A549 (cell line): Measurements from ENCODE around the gene GPSM1. TPM values are rescaled to one million over a fixed set of nuclear protein-coding genes. Genes with fewer than 3 reads are reported as not detected.

Source experiments
- ATAC-seq, 2 experiments: fragments of 200-7000 bp in 1 of 2; fragments of >200 bp in 1 of 2; cut with Nextera tagmentation in 1 of 2; cut with Tn5 transposase in 1 of 2; 3 replicates each; pipeline versions ENCODE4 v1.8.0 to v1.9.1; 2018 to 2020; ENCODE audit warnings: mild to moderate bottlenecking in 1 of 2, moderate library complexity in 1 of 2
- CTCF ChIA-PET: fragments of 300-600 bp; sonication (Branson Sonifier 250); formaldehyde crosslinking; extraction: SDS; loops from one replicate; lab custom pipeline; 2021; ENCODE audit warnings: antibody characterized with exemption, inconsistent platforms; lab: Yijun Ruan, JAX
- POLR2A ChIA-PET: fragments of 350-600 bp; formaldehyde crosslinking; extraction: SDS; loops from one replicate; lab custom pipeline; 2021; ENCODE audit warnings: antibody characterized with exemption, inconsistent platforms; lab: Yijun Ruan, JAX
- DNase-seq, 2 experiments: peaks; one replicate each; pipeline versions ENCODE4 v3.0.0 to v3.0.0-alpha.2; 2011 to 2016; ENCODE audit warnings: low read depth in 1 of 2, low spot score in 1 of 2
- FAIRE-seq: peaks from 2 replicates; lab custom pipeline; 2011; peaks lifted over from hg19 to GRCh38; lab: Jason Lieb, UNC
- H3K27ac ChIP-seq, 2 experiments: fragments of >200 bp; sonication (Bioruptor Twin); formaldehyde crosslinking; 3 replicates each; pipeline ENCODE4 v1.5.1; 2016 to 2017
- H3K4me1 ChIP-seq: fragments of >200 bp; sonication (Bioruptor Twin); formaldehyde crosslinking; 3 replicates; pipeline ENCODE4 v1.6.1; 2016
- H3K4me2 ChIP-seq: fragments of >200 bp; sonication (Bioruptor Twin); formaldehyde crosslinking; 3 replicates; pipeline ENCODE4 v1.6.1; 2016
- H3K4me3 ChIP-seq: fragments of >200 bp; sonication (Bioruptor Twin); formaldehyde crosslinking; 3 replicates; pipeline ENCODE4 v1.5.1; 2016
- H3K9me3 ChIP-seq: fragments of >200 bp; sonication (Bioruptor Twin); formaldehyde crosslinking; 3 replicates; pipeline ENCODE4 v1.6.1; 2016
- ATOH8 ChIP-seq: fragments of 250-450 bp; sonication (Bioruptor Pico); IDR thresholded peaks from 2 replicates; pipeline ENCODE4 v1.5.0; 2020; ENCODE audit warnings: low read depth, mild to moderate bottlenecking, moderate library complexity
- BCL3 ChIP-seq: fragments of >200 bp; sonication (Bioruptor Twin); formaldehyde crosslinking; IDR thresholded peaks from 3 replicates; pipeline ENCODE4 v1.6.1; 2016
- CEBPB ChIP-seq, 2 experiments: fragments of >200 bp in 1 of 2; sonication (Bioruptor Twin) in 1 of 2; formaldehyde crosslinking in 1 of 2; IDR thresholded peaks; 2 replicates each; pipeline ENCODE4 v1.6.1; 2012 to 2016
- CHD2 ChIP-seq: fragments of 150-350 bp; IDR thresholded peaks from 2 replicates; pipeline ENCODE4 v1.6.1; 2014; ENCODE audit warnings: low read length; ENCODE audit not compliant: partially characterized antibody
- CHD4 ChIP-seq: fragments of 200-600 bp; sonication (generic); IDR thresholded peaks from 2 replicates; pipeline ENCODE4 v1.6.1; 2016; ENCODE audit warnings: antibody characterized with exemption, mild to moderate bottlenecking, borderline replicate concordance
- EHMT2 ChIP-seq: fragments of 200-600 bp; sonication (generic); IDR thresholded peaks from 2 replicates; pipeline ENCODE4 v1.6.1; 2016; ENCODE audit warnings: antibody characterized with exemption, low read depth, mild to moderate bottlenecking, moderate library complexity
- EP300 ChIP-seq, 2 experiments: fragments of >200 bp; sonication (Bioruptor Twin); formaldehyde crosslinking; IDR thresholded peaks; 2 replicates in 1 of 2; 3 replicates in 1 of 2; pipeline ENCODE4 v1.6.1; 2016 to 2017
- ESRRA ChIP-seq: fragments of 150-350 bp; IDR thresholded peaks from 2 replicates; pipeline ENCODE4 v1.6.1; 2014; ENCODE audit warnings: mild to moderate bottlenecking, low read length, borderline replicate concordance
- FOSB ChIP-seq: fragments of 250-450 bp; sonication (Bioruptor Pico); IDR thresholded peaks from 2 replicates; pipeline ENCODE4 v1.5.0; 2020; ENCODE audit warnings: mild to moderate bottlenecking, moderate library complexity
- FOSL2 ChIP-seq, 2 experiments: fragments of 450-650 bp in 1 of 2; fragments of >200 bp in 1 of 2; sonication (Bioruptor Twin) in 1 of 2; formaldehyde crosslinking; IDR thresholded peaks; 2 replicates each; pipeline versions ENCODE4 v1.5.0 to v1.6.1; 2016 to 2020; ENCODE audit warnings: mild to moderate bottlenecking in 1 of 2, moderate library complexity in 1 of 2
- FOXS1 ChIP-seq: fragments of 250-450 bp; sonication (Bioruptor Pico); IDR thresholded peaks from 2 replicates; pipeline ENCODE4 v1.5.0; 2020; ENCODE audit warnings: mild to moderate bottlenecking, moderate library complexity
- GATA3 ChIP-seq: IDR thresholded peaks from 2 replicates; pipeline ENCODE4 v1.6.1; 2012; ENCODE audit warnings: borderline replicate concordance
- HDAC2 ChIP-seq: fragments of 200-600 bp; sonication (generic); IDR thresholded peaks from 2 replicates; pipeline ENCODE4 v1.6.1; 2016
- HOXB13 ChIP-seq: fragments of 250-450 bp; sonication (Bioruptor Pico); IDR thresholded peaks from 2 replicates; pipeline ENCODE4 v1.5.0; 2020; ENCODE audit warnings: low read depth, mild to moderate bottlenecking, moderate library complexity
- HOXB5 ChIP-seq: fragments of 250-450 bp; sonication (Bioruptor Pico); IDR thresholded peaks from 2 replicates; pipeline ENCODE4 v1.5.0; 2020; ENCODE audit warnings: mild to moderate bottlenecking, moderate library complexity
- JUN ChIP-seq, 2 experiments: fragments of >200 bp; sonication (Bioruptor Twin); formaldehyde crosslinking; IDR thresholded peaks; 2 replicates in 1 of 2; 3 replicates in 1 of 2; pipeline ENCODE4 v1.6.1; 2016 to 2017
- JUNB ChIP-seq: fragments of >200 bp; sonication (Bioruptor Twin); formaldehyde crosslinking; IDR thresholded peaks from 2 replicates; pipeline ENCODE4 v1.6.1; 2016
- MYC ChIP-seq: IDR thresholded peaks from 2 replicates; pipeline ENCODE4 v1.6.1; 2012; ENCODE audit warnings: mild to moderate bottlenecking, inconsistent platforms, low read length, improper control_type of control experiment, borderline replicate concordance
- PHF8 ChIP-seq: fragments of 200-600 bp; sonication (generic); IDR thresholded peaks from 2 replicates; pipeline ENCODE4 v1.6.1; 2016; ENCODE audit warnings: low read depth, mild to moderate bottlenecking, antibody characterized with exemption, moderate library complexity, borderline replicate concordance
- TP53 ChIP-seq: fragments of 250-450 bp; sonication (Bioruptor Pico); IDR thresholded peaks from 2 replicates; pipeline ENCODE4 v1.5.0; 2021; ENCODE audit warnings: mild to moderate bottlenecking, moderate library complexity
- ZC3H11A ChIP-seq: fragments of 450-650 bp; IDR thresholded peaks from 2 replicates; pipeline ENCODE4 v1.6.1; 2014; ENCODE audit warnings: antibody characterized with exemption, mild to moderate bottlenecking
- ZSCAN20 ChIP-seq: fragments of 250-450 bp; sonication (Bioruptor Pico); IDR thresholded peaks from 2 replicates; pipeline ENCODE4 v1.8.0; 2022; ENCODE audit warnings: mild to moderate bottlenecking, moderate library complexity
- WGBS: methylation state at CpG from one replicate; pipeline ENCODE4 v1.1.6; 2017; ENCODE audit errors: missing lambda C conversion rate; 5-methylcytosine and 5-hydroxymethylcytosine counted together
- polyA plus RNA-seq, 4 experiments: library from polyadenylated mRNA; depleted of rRNA in 3 of 4; stranded (reverse); fragments of >200 nt; fragmentation: RNase III in 1 of 4; extraction: RNeasy Plus Mini Kit Qiagen cat#74134 plus additional on column Dnase treatment in 1 of 4; gene quantifications; 2 replicates in 3 of 4; 3 replicates in 1 of 4; pipeline ENCODE4 v1.2.3, GENCODE V29; 2011 to 2017
- TF ChIP-seq, protein P1 (sequence below): fragments of >200 bp; sonication (Bioruptor Twin); formaldehyde crosslinking; IDR thresholded peaks from 2 replicates; pipeline ENCODE4 v1.6.1; 2016
- TF ChIP-seq, protein P2 (sequence below): fragments of 200-600 bp; sonication (generic); IDR thresholded peaks from 2 replicates; pipeline ENCODE4 v1.6.1; 2016; ENCODE audit warnings: antibody characterized with exemption, mild to moderate bottlenecking, moderate library complexity
- TF ChIP-seq, protein P3 (sequence below): fragments of 150-350 bp; IDR thresholded peaks from 2 replicates; pipeline ENCODE4 v1.6.1; 2014; ENCODE audit warnings: low read depth, mild to moderate bottlenecking, low read length
- TF ChIP-seq, protein P4 (sequence below): fragments of 250-450 bp; sonication (Bioruptor Pico); IDR thresholded peaks from 2 replicates; pipeline ENCODE4 v1.5.0; 2021; ENCODE audit warnings: mild to moderate bottlenecking, moderate library complexity, borderline replicate concordance

Gene GPSM1
- polyA plus RNA-seq, 2 of the 4 experiments (the other 2 are of a cell fraction), result 2.1 to 8.8 TPM

GRCh38 chr9:136305804-136306203 is 21.5 kb upstream of the GPSM1 start:
- no peak for DNase-seq
- CTCF ChIA-PET, result no interaction called here
- ATAC-seq, result peak; percentile 42 to 48; a peak in 5 of 6 replicates
- FAIRE-seq, result no peak
- Histone ChIP-seq H3K4me3 (no peak overlapping the region), H3K27ac (no peak overlapping the region), H3K4me2 (no peak overlapping the region), H3K9me3 (no peaks in the 10 kb centered on the region), H3K4me1 (no peaks in the 10 kb centered on the region)
- no peak for TF ChIP-seq JUN (IDR thresholded peaks at IDR 0.05)
- no peak for TF ChIP-seq EP300 (IDR thresholded peaks at IDR 0.05)
- TF ChIP-seq TP53, result no peak
- no peak for TF ChIP-seq EHMT2
- no peak for TF ChIP-seq FOXS1 (CRISPR knock-in tag)
- TF ChIP-seq, protein P1, sequence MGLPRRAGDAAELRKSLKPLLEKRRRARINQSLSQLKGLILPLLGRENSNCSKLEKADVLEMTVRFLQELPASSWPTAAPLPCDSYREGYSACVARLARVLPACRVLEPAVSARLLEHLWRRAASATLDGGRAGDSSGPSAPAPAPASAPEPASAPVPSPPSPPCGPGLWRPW, result no peak
- TF ChIP-seq GATA3, result no peak
- WGBS, result 83% methylated on average over 6 of the region's 18 CpGs
- POLR2A ChIA-PET, result no interaction called here

DNA sequence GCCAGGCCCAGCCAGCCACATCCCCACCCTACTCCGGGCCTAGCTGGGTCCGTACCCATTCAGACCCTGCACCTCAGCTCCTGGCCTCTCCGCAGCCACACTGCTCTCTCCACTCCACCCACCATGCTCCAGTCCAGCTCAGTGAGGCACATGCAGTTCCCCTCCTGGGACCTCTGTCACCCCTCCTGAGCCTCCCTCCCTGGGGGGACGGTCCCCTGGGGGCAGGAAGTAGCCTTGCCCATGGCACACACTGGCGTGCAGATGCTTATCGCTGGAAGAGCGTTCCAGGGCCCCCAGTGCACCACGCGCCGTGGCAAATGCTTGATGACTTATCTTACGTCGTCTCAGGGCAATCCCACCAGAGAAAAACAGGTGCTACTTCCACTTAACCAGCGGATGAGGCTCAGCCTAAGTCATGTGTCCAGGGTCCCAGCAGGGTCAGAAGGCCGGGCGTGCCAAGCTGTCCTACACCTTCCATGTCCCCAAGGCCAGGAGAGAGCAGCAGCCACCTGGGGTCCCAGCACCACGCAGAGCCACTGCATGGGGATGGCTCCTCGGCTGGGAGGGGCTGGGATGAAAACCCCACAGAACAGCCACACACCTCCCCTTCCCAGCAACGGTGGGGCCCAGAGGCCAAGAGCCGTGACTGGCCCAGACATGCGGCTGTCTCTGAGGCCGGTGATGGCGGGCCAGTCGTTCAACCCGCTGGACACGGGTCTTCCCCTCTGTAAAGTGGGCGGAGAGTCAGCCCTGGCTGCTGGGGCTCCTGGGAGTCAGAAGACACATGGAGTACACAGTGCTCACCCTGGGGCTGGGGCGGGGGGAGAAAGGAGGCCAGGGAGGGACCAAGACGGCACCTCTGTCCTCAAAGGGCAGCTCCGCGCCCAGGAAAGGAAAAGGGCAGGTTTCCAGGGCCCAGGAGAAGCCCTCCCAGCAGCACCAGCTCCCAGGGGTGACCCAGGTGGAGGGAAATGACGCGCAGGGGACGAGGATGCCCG is 20.8 kb upstream of the GPSM1 start:
- ChIA-PET POLR2A (no interaction called here), CTCF (interaction anchor here (0.6 kb wide), 1 partner anchor 167 kb away, joined by 3 read pairs; no protein-coding TSS in a partner anchor)
- FAIRE-seq (no peak), DNase-seq (peak; percentile 27 to 52), ATAC-seq (peak; percentile 40 to 63; a peak in 5 of 6 replicates)
- 80% methylated on average over 16 of the region's 34 CpGs for WGBS
- Histone ChIP-seq H3K9me3 (no peaks in the 10 kb centered on the region), H3K27ac (no peak overlapping the region), H3K4me2 (no peak overlapping the region), H3K4me3 (no peak overlapping the region), H3K4me1 (peaks cover 4% of the 10 kb centered on the region; the same call in 2 of the 3 replicates)
- TF ChIP-seq, protein P2, sequence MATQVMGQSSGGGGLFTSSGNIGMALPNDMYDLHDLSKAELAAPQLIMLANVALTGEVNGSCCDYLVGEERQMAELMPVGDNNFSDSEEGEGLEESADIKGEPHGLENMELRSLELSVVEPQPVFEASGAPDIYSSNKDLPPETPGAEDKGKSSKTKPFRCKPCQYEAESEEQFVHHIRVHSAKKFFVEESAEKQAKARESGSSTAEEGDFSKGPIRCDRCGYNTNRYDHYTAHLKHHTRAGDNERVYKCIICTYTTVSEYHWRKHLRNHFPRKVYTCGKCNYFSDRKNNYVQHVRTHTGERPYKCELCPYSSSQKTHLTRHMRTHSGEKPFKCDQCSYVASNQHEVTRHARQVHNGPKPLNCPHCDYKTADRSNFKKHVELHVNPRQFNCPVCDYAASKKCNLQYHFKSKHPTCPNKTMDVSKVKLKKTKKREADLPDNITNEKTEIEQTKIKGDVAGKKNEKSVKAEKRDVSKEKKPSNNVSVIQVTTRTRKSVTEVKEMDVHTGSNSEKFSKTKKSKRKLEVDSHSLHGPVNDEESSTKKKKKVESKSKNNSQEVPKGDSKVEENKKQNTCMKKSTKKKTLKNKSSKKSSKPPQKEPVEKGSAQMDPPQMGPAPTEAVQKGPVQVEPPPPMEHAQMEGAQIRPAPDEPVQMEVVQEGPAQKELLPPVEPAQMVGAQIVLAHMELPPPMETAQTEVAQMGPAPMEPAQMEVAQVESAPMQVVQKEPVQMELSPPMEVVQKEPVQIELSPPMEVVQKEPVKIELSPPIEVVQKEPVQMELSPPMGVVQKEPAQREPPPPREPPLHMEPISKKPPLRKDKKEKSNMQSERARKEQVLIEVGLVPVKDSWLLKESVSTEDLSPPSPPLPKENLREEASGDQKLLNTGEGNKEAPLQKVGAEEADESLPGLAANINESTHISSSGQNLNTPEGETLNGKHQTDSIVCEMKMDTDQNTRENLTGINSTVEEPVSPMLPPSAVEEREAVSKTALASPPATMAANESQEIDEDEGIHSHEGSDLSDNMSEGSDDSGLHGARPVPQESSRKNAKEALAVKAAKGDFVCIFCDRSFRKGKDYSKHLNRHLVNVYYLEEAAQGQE, result no peak
- TF ChIP-seq FOSB (CRISPR knock-in tag) (no peak), ATOH8 (CRISPR knock-in tag) (no peak), HDAC2 (no peak), MYC (no peak), CEBPB (IDR thresholded peaks at IDR 0.05) (no peak), HOXB5 (CRISPR knock-in tag) (no peak), ZC3H11A (no peak), BCL3 (no peak), HOXB13 (CRISPR knock-in tag) (no peak), PHF8 (no peak), ESRRA (no peak), CHD4 (no peak), JUNB (no peak), CHD2 (no peak), ZSCAN20 (CRISPR knock-in tag) (no peak), FOSL2 (IDR thresholded peaks at IDR 0.05) (no peak), FOSL2 (CRISPR knock-in tag; IDR thresholded peaks at IDR 0.05) (no peak)
- TF ChIP-seq, protein P3, sequence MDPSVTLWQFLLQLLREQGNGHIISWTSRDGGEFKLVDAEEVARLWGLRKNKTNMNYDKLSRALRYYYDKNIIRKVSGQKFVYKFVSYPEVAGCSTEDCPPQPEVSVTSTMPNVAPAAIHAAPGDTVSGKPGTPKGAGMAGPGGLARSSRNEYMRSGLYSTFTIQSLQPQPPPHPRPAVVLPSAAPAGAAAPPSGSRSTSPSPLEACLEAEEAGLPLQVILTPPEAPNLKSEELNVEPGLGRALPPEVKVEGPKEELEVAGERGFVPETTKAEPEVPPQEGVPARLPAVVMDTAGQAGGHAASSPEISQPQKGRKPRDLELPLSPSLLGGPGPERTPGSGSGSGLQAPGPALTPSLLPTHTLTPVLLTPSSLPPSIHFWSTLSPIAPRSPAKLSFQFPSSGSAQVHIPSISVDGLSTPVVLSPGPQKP, result no peak
- TF ChIP-seq, protein P4, sequence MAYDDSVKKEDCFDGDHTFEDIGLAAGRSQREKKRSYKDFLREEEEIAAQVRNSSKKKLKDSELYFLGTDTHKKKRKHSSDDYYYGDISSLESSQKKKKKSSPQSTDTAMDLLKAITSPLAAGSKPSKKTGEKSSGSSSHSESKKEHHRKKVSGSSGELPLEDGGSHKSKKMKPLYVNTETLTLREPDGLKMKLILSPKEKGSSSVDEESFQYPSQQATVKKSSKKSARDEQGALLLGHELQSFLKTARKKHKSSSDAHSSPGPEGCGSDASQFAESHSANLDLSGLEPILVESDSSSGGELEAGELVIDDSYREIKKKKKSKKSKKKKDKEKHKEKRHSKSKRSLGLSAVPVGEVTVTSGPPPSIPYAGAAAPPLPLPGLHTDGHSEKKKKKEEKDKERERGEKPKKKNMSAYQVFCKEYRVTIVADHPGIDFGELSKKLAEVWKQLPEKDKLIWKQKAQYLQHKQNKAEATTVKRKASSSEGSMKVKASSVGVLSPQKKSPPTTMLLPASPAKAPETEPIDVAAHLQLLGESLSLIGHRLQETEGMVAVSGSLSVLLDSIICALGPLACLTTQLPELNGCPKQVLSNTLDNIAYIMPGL (CRISPR knock-in tag), result no peak
- TF ChIP-seq, protein P1, result no peak
